Endodermal cell (in vitro differentiated cells): ENCODE measurements around the gene PHLPP1. TPM values are rescaled to one million over a fixed set of nuclear protein-coding genes. Genes with fewer than 3 reads are reported as not detected.

Experiments
- DNase-seq: peaks from one replicate; pipeline ENCODE4 v3.0.0-alpha.2; 2017
- H3K27ac ChIP-seq: 2 replicates; pipeline ENCODE4 v1.5.1; 2013; ENCODE audit warnings: mild to moderate bottlenecking, low read depth, low read length, moderate library complexity
- H3K27me3 ChIP-seq: 2 replicates; pipeline ENCODE4 v1.6.1; 2013; ENCODE audit warnings: mild to moderate bottlenecking, low read length, moderate library complexity; ENCODE audit not compliant: insufficient read depth, control insufficient read depth, poor library complexity, severe bottlenecking
- H3K36me3 ChIP-seq: 2 replicates; pipeline ENCODE4 v1.7.0; 2013; ENCODE audit warnings: mild to moderate bottlenecking, low read length, moderate library complexity; ENCODE audit not compliant: control insufficient read depth, insufficient read depth
- H3K4me1 ChIP-seq: one replicate; pipeline ENCODE4 v1.7.0; 2013; ENCODE audit warnings: low read length; ENCODE audit not compliant: control insufficient read depth, insufficient read depth
- H3K4me3 ChIP-seq: 2 replicates; pipeline ENCODE4 v1.5.1; 2013; ENCODE audit warnings: mild to moderate bottlenecking, low read length, moderate library complexity
- H3K9ac ChIP-seq: 2 replicates; pipeline ENCODE4 v1.6.1; 2013; ENCODE audit warnings: mild to moderate bottlenecking, low read length, moderate library complexity; ENCODE audit not compliant: poor library complexity, severe bottlenecking; ENCODE audit errors: extremely low read depth
- H3K9me3 ChIP-seq: 2 replicates; pipeline ENCODE4 v1.6.1; 2013; ENCODE audit warnings: mild to moderate bottlenecking, low read length, moderate library complexity; ENCODE audit not compliant: control insufficient read depth
- H3K27ac Mint-ChIP-seq: 2 replicates; pipeline ENCODE4 v1.8.0; 2020; ENCODE audit warnings: mixed read lengths
- H3K27me3 Mint-ChIP-seq: 2 replicates; pipeline ENCODE4 v1.8.0; 2021; ENCODE audit warnings: mild to moderate bottlenecking, mixed read lengths; ENCODE audit not compliant: insufficient read depth
- H3K36me3 Mint-ChIP-seq: 2 replicates; pipeline ENCODE4 v1.8.0; 2020; ENCODE audit warnings: low read depth, mixed read lengths
- H3K4me1 Mint-ChIP-seq: 2 replicates; pipeline ENCODE4 v1.8.0; 2020; ENCODE audit warnings: mixed read lengths
- H3K4me3 Mint-ChIP-seq: 2 replicates; pipeline ENCODE4 v1.8.0; 2020; ENCODE audit warnings: mild to moderate bottlenecking, moderate library complexity, mixed read lengths
- H3K9me3 Mint-ChIP-seq: 2 replicates; pipeline ENCODE4 v1.8.0; 2020; ENCODE audit warnings: mild to moderate bottlenecking, mixed read lengths
- CTCF ChIP-seq: fragments of 200-600 bp; sonication (generic); conservative IDR thresholded peaks from 2 replicates; pipeline ENCODE4 v1.5.0; 2021; ENCODE audit warnings: antibody characterized with exemption, mild to moderate bottlenecking
- WGBS, 2 experiments: methylation state at CpG; one replicate each; pipeline versions ENCODE4 v1.1.5 to v1.1.7; 2013; ENCODE audit warnings: missing lambda C conversion rate in 2 of 2, mixed read lengths in 1 of 2; ENCODE audit not compliant: insufficient coverage in 1 of 2, insufficient read length in 1 of 2; 5-methylcytosine and 5-hydroxymethylcytosine counted together
- total RNA-seq, 2 donors: library from RNA; stranded (reverse); fragmentation: NEBNext Ultra II Directional in 1 of 2; extraction: Animal tissue kit (Norgen Biotek cat#: 25700) in 1 of 2; gene quantifications; 2 replicates in 1 of 2; 3 replicates in 1 of 2; pipeline ENCODE4 v1.2.1, GENCODE V29; 2021

PHLPP1 gene
- total RNA-seq, 2 donors from 2014 or later: 19.8 to 28.1 TPM

- Histone ChIP-seq H3K4me1 (no peaks in the 10 kb centered on the region), H3K36me3 (no peaks in the 10 kb centered on the region), H3K27ac (no peak overlapping the region), H3K9ac (no peak overlapping the region), H3K4me3 (no peak overlapping the region), H3K27me3 (no peaks in the 10 kb centered on the region), H3K9me3 (peaks cover 5% of the 10 kb centered on the region)
- WGBS, 2 experiments: 94 to 100% methylated on average over 1 to 3 of the region's 3 CpGs
- Mint-ChIP-seq H3K36me3 (peaks cover 4% of the 10 kb centered on the region), H3K27ac (no peak overlapping the region), H3K9me3 (no peaks in the 10 kb centered on the region), H3K4me1 (peaks cover 10% of the 10 kb centered on the region), H3K27me3 (no peaks in the 10 kb centered on the region), H3K4me3 (no peak overlapping the region)
- TF ChIP-seq CTCF: no peak
- DNase-seq: no peak
Observed at GRCh38 chr18:62773691-62774090, 58.4 kb downstream of the PHLPP1 start.

GRCh38 chr18:62776024-62776570 is 60.8 kb downstream of the PHLPP1 start:
- no peak for DNase-seq
- no peak for TF ChIP-seq CTCF
- Histone ChIP-seq H3K27ac (no peak overlapping the region), H3K36me3 (no peaks in the 10 kb centered on the region), H3K9ac (no peak overlapping the region), H3K4me3 (no peak overlapping the region), H3K27me3 (no peaks in the 10 kb centered on the region), H3K4me1 (peaks cover 4% of the 10 kb centered on the region), H3K9me3 (peaks cover 5% of the 10 kb centered on the region)
- WGBS, 2 experiments: 86% methylated on average over 2 of the region's 2 CpGs; no CpG with 5 or more reads in 1 of the 2 experiments
- no peaks in the 10 kb centered on the region for H3K9me3 Mint-ChIP-seq
- H3K27ac Mint-ChIP-seq: no peak overlapping the region
- H3K27me3 Mint-ChIP-seq: no peaks in the 10 kb centered on the region
- peaks cover 21% of the 10 kb centered on the region for H3K4me1 Mint-ChIP-seq
- peaks cover 3% of the 10 kb centered on the region for H3K36me3 Mint-ChIP-seq
- H3K4me3 Mint-ChIP-seq: no peak overlapping the region

- Histone ChIP-seq H3K4me3 (no peak overlapping the region), H3K27ac (no peak overlapping the region), H3K9ac (no peak overlapping the region), H3K4me1 (peaks cover 4% of the 10 kb centered on the region), H3K36me3 (no peaks in the 10 kb centered on the region), H3K27me3 (no peaks in the 10 kb centered on the region), H3K9me3 (peaks cover 5% of the 10 kb centered on the region)
- DNase-seq: no peak
- WGBS, 2 experiments: 80 to 90% methylated on average over 1 of the region's 1 CpG
- H3K27ac Mint-ChIP-seq: no peak overlapping the region
- no peak overlapping the region for H3K4me3 Mint-ChIP-seq
- peaks cover 26% of the 10 kb centered on the region for H3K4me1 Mint-ChIP-seq
- no peak for TF ChIP-seq CTCF
- H3K9me3 Mint-ChIP-seq: no peaks in the 10 kb centered on the region
- peaks cover 3% of the 10 kb centered on the region for H3K36me3 Mint-ChIP-seq
- H3K27me3 Mint-ChIP-seq: no peaks in the 10 kb centered on the region
Observed at GRCh38 chr18:62777814-62778213, 62.5 kb downstream of the PHLPP1 start.
